K562 (cell line): ENCODE measurements around the gene ANKRD34A. TPM values are rescaled to one million over a fixed set of nuclear protein-coding genes. Genes with fewer than 3 reads are reported as not detected.

Experiments used
- ARHGAP35 ChIP-seq: fragments of 450-650 bp; IDR thresholded peaks from 2 replicates; pipeline ENCODE4 v1.6.1; 2018; ENCODE audit not compliant: partially characterized antibody
- COPS2 ChIP-seq: fragments of 450-650 bp; conservative IDR thresholded peaks from 2 replicates; pipeline ENCODE4 v1.6.1; 2016; ENCODE audit warnings: mild to moderate bottlenecking, moderate library complexity
- CREB3 ChIP-seq: fragments of 450-650 bp; conservative IDR thresholded peaks from 2 replicates; pipeline ENCODE4 v1.6.1; 2016; ENCODE audit warnings: missing genetic modification characterization, low read depth, mild to moderate bottlenecking, missing compliant biosample characterization, moderate library complexity
- EP400 ChIP-seq: fragments of 450-650 bp; IDR thresholded peaks from 2 replicates; pipeline ENCODE4 v1.6.1; 2017; ENCODE audit warnings: antibody characterized with exemption, mild to moderate bottlenecking, moderate library complexity
- HMBOX1 ChIP-seq: sonication (generic); IDR thresholded peaks from 2 replicates; pipeline ENCODE4 v1.6.1; 2016
- HSF4 ChIP-seq: fragments of 250-450 bp; sonication (Bioruptor Pico); IDR thresholded peaks from 2 replicates; pipeline ENCODE4 v2.1.2; 2022; ENCODE audit warnings: mild to moderate bottlenecking, moderate library complexity, borderline replicate concordance
- KDM2B ChIP-seq: fragments of 250-450 bp; sonication (Bioruptor Pico); IDR thresholded peaks from 2 replicates; pipeline ENCODE4 v1.8.0; 2021; ENCODE audit warnings: mild to moderate bottlenecking, moderate library complexity
- KHSRP ChIP-seq: fragments of 450-650 bp; IDR thresholded peaks from 2 replicates; pipeline ENCODE4 v1.6.1; 2017
- MBD1 ChIP-seq: fragments of 250-450 bp; sonication (Bioruptor Pico); IDR thresholded peaks from 2 replicates; pipeline ENCODE4 v1.8.0; 2022; ENCODE audit warnings: inconsistent platforms
- MECOM ChIP-seq: fragments of 250-450 bp; sonication (Bioruptor Pico); IDR thresholded peaks from 2 replicates; pipeline ENCODE4 v1.8.0; 2022; ENCODE audit warnings: inconsistent platforms
- NONO ChIP-seq, 2 experiments: fragments of 200-400 bp in 1 of 2; fragments of 450-650 bp in 1 of 2; formaldehyde crosslinking in 1 of 2; IDR thresholded peaks; 2 replicates each; pipeline ENCODE4 v1.6.1; 2017; ENCODE audit warnings: low read depth in 2 of 2, mild to moderate bottlenecking in 2 of 2, moderate library complexity in 2 of 2, low read length in 1 of 2
- NR0B1 ChIP-seq: fragments of 450-650 bp; IDR thresholded peaks from one replicate; pipeline ENCODE4 v1.6.1; 2018; ENCODE audit warnings: mild to moderate bottlenecking, moderate library complexity; ENCODE audit not compliant: partially characterized antibody
- NRF1 ChIP-seq, 2 experiments: fragments of 450-650 bp; IDR thresholded peaks in 1 of 2; conservative IDR thresholded peaks in 1 of 2; 2 replicates each; pipeline ENCODE4 v1.6.1; 2014; ENCODE audit warnings: mild to moderate bottlenecking in 2 of 2
- NUFIP1 ChIP-seq: fragments of 450-650 bp; IDR thresholded peaks from 2 replicates; pipeline ENCODE4 v1.6.1; 2018; ENCODE audit not compliant: partially characterized antibody
- RAD51 ChIP-seq: fragments of 450-650 bp; IDR thresholded peaks from 2 replicates; pipeline ENCODE4 v1.7.1; 2016; ENCODE audit warnings: low read depth, mild to moderate bottlenecking, borderline replicate concordance
- THRA ChIP-seq: fragments of 450-650 bp; IDR thresholded peaks from 2 replicates; pipeline ENCODE4 v1.6.1; 2017; ENCODE audit warnings: mild to moderate bottlenecking, moderate library complexity
- ZFX ChIP-seq: sonication (generic); formaldehyde crosslinking; IDR thresholded peaks from 2 replicates; pipeline ENCODE4 v1.8.0; 2022; ENCODE audit warnings: mild to moderate bottlenecking, missing genetic modification reagents, moderate library complexity
- ZNF146 ChIP-seq: IDR thresholded peaks from one replicate; pipeline ENCODE4 v1.6.1; 2018; ENCODE audit warnings: missing compliant biosample characterization; ENCODE audit not compliant: unreplicated experiment
- ZNF449 ChIP-seq: fragments of 250-450 bp; sonication (Bioruptor Pico); IDR thresholded peaks from 2 replicates; pipeline ENCODE4 v1.8.0; 2022; ENCODE audit warnings: moderate library complexity, mild to moderate bottlenecking, inconsistent platforms
- ZNF707 ChIP-seq: fragments of 250-450 bp; sonication (Bioruptor Pico); conservative IDR thresholded peaks from 2 replicates; pipeline ENCODE4 v1.8.0; 2022; ENCODE audit warnings: inconsistent platforms, mild to moderate bottlenecking, moderate library complexity
- ZNF79 ChIP-seq: fragments of 250-450 bp; sonication (Bioruptor Pico); IDR thresholded peaks from 2 replicates; pipeline ENCODE4 v1.4.0; 2020; ENCODE audit warnings: low read depth, mild to moderate bottlenecking, moderate library complexity
- polyA plus RNA-seq, 8 experiments: library from polyadenylated mRNA; depleted of rRNA in 4 of 8; stranded (reverse) in 5 of 8; unstranded in 3 of 8; fragments of >200 nt; fragmentation: Nextera tagmentation in 2 of 8; fragmentation: Illumina TruSeq in 1 of 8; extraction: Ambion mirVana in 2 of 8; extraction: Trizol in 1 of 8; gene quantifications; 2 replicates each; pipeline versions ENCODE4 v1.2.1 to v1.2.3, GENCODE V29; 2011 to 2014; ENCODE audit warnings: inconsistent platforms in 1 of 8, missing spikeins in 1 of 8
- total RNA-seq, 7 experiments: library from RNA; depleted of rRNA in 6 of 7; stranded (reverse); fragments of >200 nt in 6 of 7; fragmentation: Illumina TruSeq in 2 of 7; extraction: Trizol in 2 of 7; gene quantifications; 2 replicates each; pipeline versions ENCODE4 v1.2.1 to v1.2.3, GENCODE V29; 2011 to 2021; ENCODE audit warnings: low replicate concordance in 1 of 7

Gene ANKRD34A
- total and polyA plus RNA-seq, 9 of the 15 experiments (the other 6 are each of a cell fraction or from before 2014, with no cell fraction given), result 0.06 to 1.6 (median 0.43) TPM

GRCh38 chr1:145990249-145990855 is 26.0 kb upstream of the ANKRD34A start (continued):
- no peak for TF ChIP-seq ZNF449 (CRISPR knock-in tag)
- TF ChIP-seq NUFIP1, result no peak
- no peak for TF ChIP-seq KDM2B
- TF ChIP-seq CREB3, result no peak
- no peak for TF ChIP-seq ZNF707 (CRISPR knock-in tag)
- no peak for TF ChIP-seq ZNF79 (CRISPR knock-in tag)
- no peak for TF ChIP-seq EP400
- TF ChIP-seq ARHGAP35, result no peak
- TF ChIP-seq MECOM (CRISPR knock-in tag), result no peak
- no peak for TF ChIP-seq KHSRP
- no peak for TF ChIP-seq ZNF146 (CRISPR knock-in tag)
- TF ChIP-seq HSF4 (CRISPR knock-in tag), result no peak
- TF ChIP-seq RAD51, result no peak
- no peak for TF ChIP-seq NR0B1
- TF ChIP-seq COPS2, result no peak
- TF ChIP-seq THRA, result no peak
- no peak for TF ChIP-seq NONO (IDR thresholded peaks at IDR 0.05; ENCODE audit: low read depth in 2 of 2, low read length in 1 of 2)
- no peak for TF ChIP-seq NRF1 (conservative IDR thresholded peaks at IDR 0.05 in 1 of 2, IDR thresholded peaks at IDR 0.05 in 1 of 2)
- TF ChIP-seq MBD1 (CRISPR knock-in tag), result no peak
- TF ChIP-seq HMBOX1, result no peak
- TF ChIP-seq ZFX, result no peak
